ELR (cell line): ENCODE data around the gene SLC7A1.

Source experiments
- DNase-seq: peaks from one replicate; pipeline ENCODE4 v3.0.0-alpha.2; 2015; ENCODE audit warnings: low read depth

The SLC7A1 gene

DNA sequence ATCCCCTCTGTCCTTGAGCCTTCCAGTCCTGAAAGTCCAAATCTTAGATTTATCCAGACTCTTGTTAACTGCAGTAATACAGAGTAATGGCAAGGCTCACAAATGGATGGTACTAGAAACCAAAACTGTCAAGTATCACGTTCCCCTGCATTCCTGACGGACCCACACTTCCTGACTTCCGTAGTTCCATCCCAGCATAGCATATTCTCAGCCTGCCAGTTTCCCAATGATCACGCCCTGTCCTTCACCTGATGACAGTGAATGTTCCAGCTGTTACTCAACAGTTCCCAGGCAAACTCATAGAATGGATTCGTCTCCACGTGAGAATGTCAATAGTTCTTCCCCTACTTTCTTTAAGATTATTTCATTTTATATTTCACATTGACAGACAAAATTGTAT lies 33.6 kb downstream of the SLC7A1 start:
- no peak for DNase-seq

DNA sequence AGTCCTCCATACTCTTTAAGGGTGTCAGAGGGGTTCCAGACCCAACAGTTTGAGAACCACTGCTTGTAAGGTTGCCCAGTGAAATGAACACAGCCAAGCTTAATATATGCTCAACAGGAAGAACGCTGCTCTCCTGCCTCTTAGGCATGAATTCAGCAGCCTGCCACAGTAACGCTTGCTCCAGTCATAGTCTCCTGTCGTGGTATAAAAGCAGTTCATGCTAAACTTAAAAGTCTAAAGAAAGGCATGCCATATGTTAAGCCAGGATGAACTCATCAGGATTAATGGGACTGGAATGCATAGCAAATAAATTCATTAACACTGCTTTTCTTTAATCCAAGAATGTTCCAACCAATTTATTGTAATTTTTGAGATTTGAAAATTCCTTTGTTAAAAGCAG lies 38.7 kb downstream of the SLC7A1 start:
- DNase-seq, result peak; percentile 39

DNA sequence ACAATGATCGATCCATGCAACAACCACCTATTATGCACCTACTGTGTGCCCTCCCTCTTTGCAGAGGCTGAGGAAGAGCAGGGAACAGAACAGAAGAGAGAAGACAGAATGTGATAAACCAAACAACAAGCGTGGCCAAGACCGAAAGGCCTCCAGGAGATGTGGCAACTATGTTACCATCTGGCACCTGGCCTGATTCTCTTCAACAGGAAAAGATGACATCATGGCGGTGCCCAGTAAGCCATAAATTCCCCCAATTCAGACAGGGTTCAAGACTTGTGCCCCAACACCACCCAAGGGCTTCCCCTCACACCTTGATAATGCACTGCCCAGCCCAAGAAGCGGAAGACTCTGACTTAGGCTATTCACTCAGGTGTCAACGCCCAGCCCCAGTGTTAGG lies 44.3 kb downstream of the SLC7A1 start:
- no peak for DNase-seq

DNA sequence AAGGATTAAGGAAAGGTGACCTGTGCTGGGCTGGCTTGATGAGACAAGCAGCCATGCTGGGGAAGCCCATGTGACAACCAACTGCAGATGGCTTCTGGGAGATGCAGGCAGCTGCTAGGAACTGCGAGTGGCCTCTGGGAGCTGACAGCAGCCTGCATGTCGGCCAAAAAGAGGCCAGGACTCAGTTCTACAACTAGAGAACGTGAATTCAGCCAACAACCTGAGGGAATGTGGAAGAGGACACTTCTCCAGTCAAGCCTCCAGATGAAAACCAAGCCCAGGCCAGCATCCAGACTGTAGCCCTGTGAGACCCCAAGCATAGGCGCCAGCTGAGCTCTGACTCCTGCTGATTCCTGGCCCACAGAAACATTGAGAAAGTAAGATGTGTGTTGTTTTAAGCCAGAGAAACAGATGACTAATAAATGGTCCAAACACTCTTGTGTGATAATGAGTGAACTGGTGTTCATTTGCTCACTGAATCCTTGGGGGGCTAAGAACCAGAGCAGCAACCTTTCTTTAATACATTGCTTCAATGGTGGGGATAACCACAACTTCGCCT lies 45.0 kb downstream of the SLC7A1 start:
- DNase-seq, result no peak

GRCh38 chr13:29548722-29549121 lies 46.8 kb downstream of the SLC7A1 start:
- peak; percentile 36 for DNase-seq

DNA sequence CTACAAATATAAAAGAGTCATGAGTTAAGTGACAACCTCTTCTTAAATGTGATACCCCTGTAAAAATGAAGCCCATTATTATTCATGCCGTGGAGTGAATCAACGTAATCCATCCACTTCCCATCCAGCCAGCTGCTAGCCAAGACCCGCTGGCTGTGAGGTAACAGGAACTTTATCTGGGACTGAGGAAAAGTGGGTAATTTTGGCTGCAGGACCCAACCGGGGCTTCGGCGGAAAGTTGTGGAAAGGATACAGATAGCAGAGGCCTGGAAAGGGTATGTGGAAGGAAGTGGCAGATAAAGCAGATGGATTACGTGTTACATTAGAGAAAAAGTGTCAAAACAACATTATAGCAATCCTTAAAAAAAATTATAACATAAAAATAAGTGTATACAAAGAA lies 48.3 kb downstream of the SLC7A1 start:
- DNase-seq, result no peak

- no peak for DNase-seq
Observed at GRCh38 chr13:29546662-29547061, 48.8 kb downstream of the SLC7A1 start.

GRCh38 chr13:29545988-29546387 lies 49.5 kb downstream of the SLC7A1 start:
- no peak for DNase-seq

GRCh38 chr13:29543230-29544215 lies 52.0 kb downstream of the SLC7A1 start:
- peak; percentile 73 for DNase-seq

DNA sequence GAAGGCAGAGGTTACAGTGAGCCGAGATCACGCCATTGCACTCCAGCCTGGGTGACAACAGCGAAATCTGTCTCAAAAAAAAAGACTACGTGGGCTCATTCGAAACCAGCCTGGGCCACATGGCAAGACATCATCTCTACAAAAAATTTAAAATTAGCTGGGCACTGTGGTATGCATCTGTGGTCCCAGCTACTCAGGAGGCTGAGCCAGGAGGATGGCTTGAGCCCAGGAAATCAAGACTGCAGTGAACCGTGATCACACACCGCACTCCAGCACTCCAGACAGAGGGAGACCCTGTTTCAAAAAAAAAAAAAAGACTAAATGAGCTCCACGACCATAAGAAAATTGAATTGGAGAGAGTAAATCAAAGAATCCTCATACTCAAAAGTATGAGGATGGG lies 53.1 kb downstream of the SLC7A1 start:
- DNase-seq, result no peak

DNA sequence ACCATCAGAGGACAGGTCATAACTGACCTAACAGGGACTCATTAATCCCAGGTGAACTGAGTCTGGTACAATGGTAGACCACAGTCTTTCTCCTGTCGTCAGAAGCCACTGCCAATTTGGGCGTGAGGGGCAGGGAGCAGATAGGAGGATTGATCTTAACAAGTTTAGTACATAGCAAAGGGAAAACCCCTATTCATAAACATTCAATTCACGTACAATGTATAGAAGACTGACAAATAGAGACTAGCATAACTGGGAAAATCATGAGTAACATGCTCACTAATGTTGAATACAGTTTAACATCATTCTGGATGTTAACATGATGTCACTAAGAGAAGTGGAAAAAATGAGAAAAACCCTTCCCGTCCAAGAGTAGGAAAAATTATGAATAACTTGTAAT lies 54.1 kb downstream of the SLC7A1 start:
- DNase-seq, result no peak

GRCh38 chr13:29540799-29541198 lies 54.7 kb downstream of the SLC7A1 start:
- no peak for DNase-seq

DNA sequence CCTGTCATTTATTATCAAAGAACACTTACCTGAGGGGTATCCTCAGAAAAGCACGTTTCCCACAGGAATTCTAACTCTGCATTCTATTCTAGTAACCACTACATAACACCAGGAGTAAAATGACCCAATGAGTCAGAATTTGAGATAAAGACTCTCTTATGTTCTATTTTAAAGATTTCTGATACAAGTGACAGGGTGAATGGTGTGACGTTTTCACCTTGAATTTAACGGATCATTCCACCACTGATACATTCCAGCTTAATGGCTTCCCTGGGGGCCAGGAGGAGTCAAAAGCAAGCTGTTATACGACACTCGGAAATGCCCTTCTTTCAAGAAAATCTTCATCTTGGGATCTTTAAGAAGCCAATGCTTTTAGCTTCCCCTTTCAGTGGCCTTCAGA lies 55.2 kb downstream of the SLC7A1 start:
- no peak for DNase-seq

DNA sequence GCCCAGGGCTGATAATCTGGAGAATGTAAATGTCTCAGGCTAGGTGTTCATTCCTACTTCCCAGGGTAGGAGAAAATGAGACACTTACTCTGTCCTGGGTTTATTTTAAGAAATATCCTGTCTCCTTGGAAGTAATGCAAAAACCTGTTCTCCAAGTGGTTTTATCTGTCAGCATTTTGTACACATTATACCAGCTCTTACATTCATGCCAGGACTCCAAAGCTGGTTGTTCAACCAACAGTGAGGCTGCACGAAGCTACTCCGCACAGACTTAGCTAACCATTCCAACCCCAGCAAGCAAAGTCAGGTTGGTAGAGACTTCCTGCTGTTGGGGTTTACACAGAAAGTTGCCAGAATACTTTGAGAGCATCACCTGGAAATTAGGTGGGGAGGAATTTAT lies 55.6 kb downstream of the SLC7A1 start:
- no peak for DNase-seq

GRCh38 chr13:29538652-29539040 lies 56.8 kb downstream of the SLC7A1 start:
- DNase-seq, result no peak

GRCh38 chr13:29537736-29538651 lies 57.5 kb downstream of the SLC7A1 start:
- DNase-seq, result no peak

DNA sequence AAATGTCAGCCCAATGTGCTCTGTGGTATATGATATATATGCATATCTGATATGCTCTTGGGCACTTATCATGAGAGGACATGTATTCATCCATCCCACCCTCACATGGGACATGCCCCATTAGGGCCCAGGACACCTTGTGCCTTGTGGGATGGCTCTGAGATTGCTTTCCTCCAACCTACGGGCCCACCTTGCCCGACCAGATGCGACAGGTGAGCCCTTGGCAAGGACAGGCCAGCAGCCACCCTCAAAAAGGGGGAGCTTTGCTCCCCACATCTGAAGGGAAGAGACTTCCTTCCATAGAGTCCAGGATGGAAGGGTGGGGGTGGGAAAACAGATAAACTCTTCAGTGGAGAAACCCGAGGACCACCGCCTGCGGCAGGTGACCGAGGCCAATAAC lies 58.6 kb downstream of the SLC7A1 start:
- DNase-seq, result no peak

- no peak for DNase-seq
Observed at GRCh38 chr13:29535663-29536655, 59.5 kb downstream of the SLC7A1 start.

DNA sequence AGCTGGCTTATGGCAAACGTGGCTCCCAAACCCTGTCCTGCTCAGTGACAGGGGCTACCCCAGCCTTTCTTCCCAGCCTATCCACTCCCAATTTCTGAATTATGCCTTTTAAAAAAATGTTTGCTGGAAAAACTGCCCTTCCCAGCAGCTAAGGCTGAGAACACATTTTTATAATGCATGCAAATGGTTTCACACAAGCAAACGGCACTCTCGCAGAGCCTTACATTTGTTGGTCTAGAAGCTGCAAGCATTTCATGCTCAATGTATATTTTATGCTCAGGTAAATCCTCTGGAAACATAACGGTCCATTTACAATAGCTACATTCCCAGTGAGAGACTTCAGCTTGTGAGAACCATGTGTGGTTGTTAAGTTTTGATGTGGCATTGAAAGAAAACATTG lies 61.4 kb downstream of the SLC7A1 start:
- no peak for DNase-seq

DNA sequence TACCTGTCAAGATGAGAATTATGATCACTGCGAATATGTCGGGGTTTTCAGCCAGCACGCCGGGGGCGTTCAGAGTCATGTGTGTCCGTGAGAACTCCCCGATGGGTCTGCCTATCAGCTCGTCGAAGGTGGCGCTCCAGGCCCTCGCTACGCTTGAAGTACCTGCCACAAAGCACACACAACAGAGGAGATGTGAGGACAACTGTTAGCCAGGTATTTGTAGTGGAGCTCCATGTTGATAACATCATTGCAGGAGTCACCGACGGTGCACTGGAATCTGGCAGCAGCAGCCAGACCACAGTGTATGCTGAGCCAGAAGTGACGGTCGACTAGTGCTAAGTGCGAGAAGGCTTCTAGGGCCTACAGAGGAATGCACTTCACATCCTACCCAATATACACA lies 62.7 kb downstream of the SLC7A1 start:
- DNase-seq, result no peak

- no peak for DNase-seq
Observed at GRCh38 chr13:29532116-29532515, 63.4 kb downstream of the SLC7A1 start.
